HCT116 (cell line): ENCODE data around the gene YLPM1. TPM values are rescaled to one million over a fixed set of nuclear protein-coding genes. Genes with fewer than 3 reads are reported as not detected.

Source experiments
- ATAC-seq: fragments of 200-7000 bp; cut with Tn5 transposase; 2 replicates; pipeline ENCODE4 v1.9.1; 2020; ENCODE audit warnings: mild to moderate bottlenecking, moderate library complexity
- BruUV-seq: library from RNA; stranded (reverse); fragments of 400-500 nt; replicated peaks from 2 replicates; lab custom pipeline; 2021; lab: Mats Ljungman, UMichigan
- CTCF ChIA-PET: fragments of 300-600 bp; sonication (Branson Sonifier 250); formaldehyde crosslinking; loops from one replicate; lab custom pipeline; 2021; ENCODE audit warnings: antibody characterized with exemption; lab: Charles Lee
- POLR2A ChIA-PET: fragments of 300-600, 350-600 bp; sonication (Branson Sonifier 250); formaldehyde crosslinking; loops from one replicate; lab custom pipeline; 2021; ENCODE audit warnings: antibody characterized with exemption; lab: Charles Lee
- RAD21 ChIA-PET, 2 experiments: fragments of 300-600 bp; sonication (Branson Sonifier 250); formaldehyde crosslinking; loops; one replicate each; lab custom pipeline; 2023; ENCODE audit warnings: low total read pairs in 2 of 2; ENCODE audit not compliant: uncharacterized antibody in 2 of 2, unreplicated experiment in 2 of 2, low non-redundant PET in 1 of 2; lab: Charles Lee
- DNase-seq: peaks from one replicate; pipeline ENCODE4 v3.0.0-alpha.2; 2010; ENCODE audit warnings: low read depth, low spot score
- H2AFZ ChIP-seq: fragments of 200-600 bp; shearing (Covaris generic), sonication (generic); 2 replicates; pipeline ENCODE4 v1.6.1; 2017; ENCODE audit warnings: low read depth, mixed run types, mixed read lengths, antibody characterized with exemption, low read length; ENCODE audit not compliant: poor library complexity, severe bottlenecking
- H3K27ac ChIP-seq: 2 replicates; pipeline ENCODE4 v1.5.1; 2012; ENCODE audit warnings: low read depth, low read length
- H3K27me3 ChIP-seq: fragments of 200-600 bp; sonication (generic); 2 replicates; pipeline ENCODE4 v1.6.1; 2016; ENCODE audit warnings: mixed run types, low read length, mixed read lengths; ENCODE audit not compliant: insufficient read depth
- H3K36me3 ChIP-seq, 2 experiments: fragments of 200-500 bp in 1 of 2; fragments of 200-600 bp in 1 of 2; sonication (Bioruptor generic) in 1 of 2; sonication (generic) in 1 of 2; 2 replicates each; pipeline versions ENCODE4 v1.5.1 to v1.6.1; 2014 to 2016; ENCODE audit warnings: low read length in 2 of 2, inconsistent platforms in 1 of 2, mixed read lengths in 1 of 2, mixed run types in 1 of 2; ENCODE audit not compliant: insufficient read depth in 2 of 2, control insufficient read depth in 1 of 2
- H3K4me1 ChIP-seq, 2 experiments: fragments of 200-600 bp in 1 of 2; sonication (generic) in 1 of 2; 2 replicates each; pipeline versions ENCODE4 v1.5.1 to v1.6.1; 2012 to 2017; ENCODE audit warnings: low read length in 2 of 2, inconsistent platforms in 1 of 2, mild to moderate bottlenecking in 1 of 2, mixed read lengths in 1 of 2, mixed run types in 1 of 2, moderate library complexity in 1 of 2; ENCODE audit not compliant: insufficient read depth in 2 of 2, control insufficient read depth in 1 of 2
- H3K4me2 ChIP-seq: fragments of 200-600 bp; sonication (generic); 2 replicates; pipeline ENCODE4 v1.6.1; 2017; ENCODE audit warnings: mixed run types, low read length, mixed read lengths
- H3K4me3 ChIP-seq, 2 experiments: fragments of 200-600 bp in 1 of 2; sonication (generic) in 1 of 2; replicated peaks in 1 of 2; 2 replicates each; pipeline ENCODE4 v1.5.1; 2011 to 2016; ENCODE audit warnings: low read length in 2 of 2, control low read depth in 1 of 2, low read depth in 1 of 2, mild to moderate bottlenecking in 1 of 2, mixed read lengths in 1 of 2, mixed run types in 1 of 2
- H3K79me2 ChIP-seq: fragments of 200-600 bp; sonication (generic); 2 replicates; pipeline ENCODE4 v1.6.1; 2017; ENCODE audit warnings: mild to moderate bottlenecking, mixed run types, low read length, moderate library complexity, mixed read lengths; ENCODE audit not compliant: insufficient read depth
- H3K9ac ChIP-seq: fragments of 200-600 bp; sonication (generic); 2 replicates; pipeline ENCODE4 v1.6.1; 2016; ENCODE audit warnings: low read length, mixed read lengths
- H3K9me2 ChIP-seq: fragments of 200-600 bp; sonication (generic), shearing (Covaris generic); 2 replicates; pipeline ENCODE4 v1.6.1; 2017; ENCODE audit warnings: mixed run types, mild to moderate bottlenecking, moderate library complexity; ENCODE audit not compliant: insufficient read depth
- H3K9me3 ChIP-seq, 2 experiments: fragments of 200-500 bp in 1 of 2; fragments of 200-600 bp in 1 of 2; sonication (Bioruptor generic) in 1 of 2; sonication (generic) in 1 of 2; 2 replicates each; pipeline ENCODE4 v1.6.1; 2014 to 2017; ENCODE audit warnings: low read length in 2 of 2, mixed read lengths in 2 of 2, inconsistent platforms in 1 of 2, low read depth in 1 of 2, mild to moderate bottlenecking in 1 of 2, mixed run types in 1 of 2, moderate library complexity in 1 of 2; ENCODE audit not compliant: control insufficient read depth in 1 of 2, insufficient read depth in 1 of 2
- H4K20me1 ChIP-seq: fragments of 200-600 bp; sonication (generic), shearing (Covaris generic); 2 replicates; pipeline ENCODE4 v1.6.1; 2017; ENCODE audit warnings: mixed run types, mild to moderate bottlenecking, moderate library complexity; ENCODE audit not compliant: insufficient read depth
- CBX3 ChIP-seq: IDR thresholded peaks from 2 replicates; pipeline ENCODE4 v1.6.1; 2012; ENCODE audit warnings: low read depth
- CEBPB ChIP-seq: IDR thresholded peaks from 2 replicates; pipeline ENCODE4 v1.6.1; 2012; ENCODE audit warnings: low read depth
- EGR1 ChIP-seq: IDR thresholded peaks from 2 replicates; pipeline ENCODE4 v1.6.1; 2012; ENCODE audit warnings: low read depth
- ELF1 ChIP-seq: IDR thresholded peaks from 2 replicates; pipeline ENCODE4 v1.6.1; 2012; ENCODE audit warnings: low read depth, borderline replicate concordance
- EZH2 ChIP-seq: fragments of 200-600 bp; sonication (generic); IDR thresholded peaks from 2 replicates; pipeline ENCODE4 v1.6.1; 2017; ENCODE audit warnings: antibody characterized with exemption, mixed run types
- EZH2phosphoT487 ChIP-seq: fragments of 200-600 bp; IDR thresholded peaks from 2 replicates; pipeline ENCODE4 v1.6.1; 2018; ENCODE audit warnings: antibody characterized with exemption, borderline replicate concordance
- FOSL1 ChIP-seq: IDR thresholded peaks from 2 replicates; pipeline ENCODE4 v1.6.1; 2012; ENCODE audit warnings: low read depth
- JUND ChIP-seq: IDR thresholded peaks from 2 replicates; pipeline ENCODE4 v1.6.1; 2012
- POLR2AphosphoS5 ChIP-seq: IDR thresholded peaks from 2 replicates; pipeline ENCODE4 v1.6.1; 2011; ENCODE audit warnings: mild to moderate bottlenecking, low read depth, low read length, moderate library complexity
- RAD21 ChIP-seq: IDR thresholded peaks from 2 replicates; pipeline ENCODE4 v1.6.1; 2012; ENCODE audit warnings: low read depth, mild to moderate bottlenecking
- REST ChIP-seq: IDR thresholded peaks from 2 replicates; pipeline ENCODE4 v1.6.1; 2012; ENCODE audit warnings: low read depth
- SP1 ChIP-seq: IDR thresholded peaks from 2 replicates; pipeline ENCODE4 v1.6.1; 2012; ENCODE audit warnings: low read depth
- TCF7L2 ChIP-seq: IDR thresholded peaks from 2 replicates; pipeline ENCODE4 v1.7.0; 2011; ENCODE audit warnings: borderline replicate concordance, inconsistent platforms; ENCODE audit not compliant: insufficient read depth, insufficient read length; ENCODE audit errors: extremely low read depth
- YY1 ChIP-seq: IDR thresholded peaks from 2 replicates; pipeline ENCODE4 v1.6.1; 2011; ENCODE audit warnings: low read length, low read depth, moderate library complexity, mild to moderate bottlenecking; ENCODE audit not compliant: insufficient replicate concordance; ENCODE audit errors: extremely low read depth
- ZFX ChIP-seq: fragments of 450-650 bp; IDR thresholded peaks from 2 replicates; pipeline ENCODE4 v1.6.1; 2017
- intact Hi-C: fragments of 100-400 bp; cut with micrococcal nuclease; formaldehyde crosslinking; loops from 2 replicates; pipeline ENCODE4 v1.10.0; 2022
- total RNA-seq: library from RNA; stranded (reverse); gene quantifications from one replicate; pipeline ENCODE4 v1.2.1, GENCODE V29; 2021; ENCODE audit not compliant: unreplicated experiment

YLPM1 gene
- total RNA-seq, 1 experiment from 2014 or later, result 55.1 TPM

DNA sequence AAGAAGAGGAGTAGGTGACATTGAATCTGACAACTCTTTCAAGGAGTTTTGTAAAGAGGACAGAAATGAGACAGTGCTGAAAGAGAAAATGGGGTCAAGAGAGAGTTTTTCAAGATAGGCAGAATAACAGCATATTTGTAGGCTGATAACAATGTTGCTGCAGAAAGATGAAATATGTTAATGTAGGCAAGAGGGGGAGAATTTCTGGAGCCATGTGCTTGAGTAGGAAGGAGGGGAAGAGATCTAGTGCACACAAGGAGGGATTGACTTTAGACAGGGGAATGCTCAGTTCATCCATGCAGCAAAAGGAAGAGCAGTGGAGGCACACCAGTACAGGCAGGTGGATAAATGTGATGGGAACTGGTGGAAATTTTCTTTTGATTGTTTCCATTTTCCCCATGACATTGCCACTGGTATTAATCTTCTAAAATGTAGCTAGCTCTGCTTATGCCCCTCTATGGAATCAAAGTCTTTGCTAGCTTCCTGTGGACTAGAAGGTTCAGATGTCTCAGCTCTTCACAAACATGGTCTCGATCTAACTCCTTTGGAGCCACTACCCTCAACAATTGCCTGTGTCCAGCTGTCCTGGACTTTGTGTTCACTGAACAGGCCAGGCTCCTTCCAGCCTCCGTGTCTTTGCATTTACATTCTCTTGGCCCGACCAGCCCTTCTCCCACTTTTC lies 103.7 kb downstream of the YLPM1 start (continued):
- TF ChIP-seq POLR2AphosphoS5 (no peak), CBX3 (no peak), JUND (no peak), EZH2 (no peak), ZFX (no peak), SP1 (no peak), CEBPB (no peak)
- TF ChIP-seq, all 23 proteins: peak for 0

- Histone ChIP-seq H2AFZ (no peak overlapping the region), H3K4me2 (no peak overlapping the region), H3K9ac (no peak overlapping the region), H3K27ac (no peak overlapping the region), H3K9me2 (no peaks in the 10 kb centered on the region), H3K79me2 (no peaks in the 10 kb centered on the region), H4K20me1 (no peaks in the 10 kb centered on the region)
- ATAC-seq, result no peak
- CTCF ChIA-PET, result interaction anchor here (1.1 to 1.6 kb wide), 2 partner anchors 11 to 221 kb away, joined by 3 to 4 read pairs; no protein-coding TSS in a partner anchor
- DNase-seq, result no peak
- intact Hi-C loops, result no loop called here
- RAD21 ChIA-PET, result no interaction called here
- no peak for TF ChIP-seq ELF1
- TF ChIP-seq EGR1, result no peak
- no peak for TF ChIP-seq ZFX
- no peak for TF ChIP-seq FOSL1
- TF ChIP-seq TCF7L2, result no peak
- TF ChIP-seq YY1, result no peak
- TF ChIP-seq REST, result no peak
- no peak for TF ChIP-seq EZH2phosphoT487
- no peak for TF ChIP-seq POLR2AphosphoS5
- no peak for TF ChIP-seq RAD21
- TF ChIP-seq, all 23 proteins: peak for 0
- POLR2A ChIA-PET, result no interaction called here
- Histone ChIP-seq H3K36me3 (no peaks in the 10 kb centered on the region), H3K9me3 (no peaks in the 10 kb centered on the region), H3K4me1 (no peaks in the 10 kb centered on the region), H3K27me3 (0 out of 2 replicates have a peak, but pooled peaks cover 3% of the 10 kb centered on the region), H3K4me3 (no peak overlapping the region)
- no TSS peak for BruUV-seq
These were observed 104.6 kb downstream of the YLPM1 start for GRCh38 chr14:74867673-74868072.
